ENCODE measurements around the gene SH3GLB2. TPM values are rescaled to one million over a fixed set of nuclear protein-coding genes. Genes with fewer than 3 reads are reported as not detected.

The SH3GLB2 gene
- total and polyA plus RNA-seq, 10 of the 15 experiments (the other 5 are each of a cell fraction or from before 2014, with no cell fraction given): 0.21 to 61.3 (median 30.8) TPM

GRCh38 chr9:129002992-129003391, 25.1 kb downstream of the SH3GLB2 start:
- Histone ChIP-seq H3K36me3 (ENCODE audit: control insufficient read depth in 2 of 2, insufficient read depth in 2 of 2, low read length in 1 of 2) (peaks cover 43 to 56% of the 10 kb centered on the region in 2 experiments), H3K27me3 (replicated peaks in 1 of 2; ENCODE audit: control insufficient read depth in 2 of 2, insufficient read depth in 2 of 2, low read length in 1 of 2) (no peaks in the 10 kb centered on the region), H4K20me1 (ENCODE audit: control insufficient read depth, insufficient read depth) (no peaks in the 10 kb centered on the region), H3K4me3 (no peak overlapping the region), H3K4me1 (ENCODE audit: control insufficient read depth, insufficient read depth, low read length) (no peaks in the 10 kb centered on the region), H3K9me3 (replicated peaks; ENCODE audit: control insufficient read depth, insufficient read depth, low read length) (no peaks in the 10 kb centered on the region), H3K9ac (ENCODE audit: control insufficient read depth, insufficient read depth, low read length) (no peak overlapping the region), H3K79me2 (ENCODE audit: control insufficient read depth, insufficient read depth, low read length) (no peaks in the 10 kb centered on the region), H2AFZ (ENCODE audit: control insufficient read depth, low read depth, low read length) (no peak overlapping the region), H3K27ac (ENCODE audit: control insufficient read depth, insufficient read depth) (no peak overlapping the region), H3K4me2 (ENCODE audit: control insufficient read depth, insufficient read depth) (no peak overlapping the region)
- intact Hi-C loops (cut with micrococcal nuclease; ENCODE audit: unreplicated experiment) (no loop called here), in situ Hi-C loops (cut with MboI) (no loop called here)
- ATAC-seq (no peak), FAIRE-seq (no peak), DNase-seq (ENCODE audit: low read depth, low spot score) (no peak)
- TF ChIP-seq MTA3 (IDR thresholded peaks at IDR 0.05; ENCODE audit: borderline replicate concordance, low read length) (no peak), SMAD5 (IDR thresholded peaks at IDR 0.05; ENCODE audit: low read depth) (no peak), ZBTB4 (CRISPR knock-in tag; IDR thresholded peaks at IDR 0.05) (no peak), ZNF687 (IDR thresholded peaks at IDR 0.05) (no peak), BMI1 (IDR thresholded peaks at IDR 0.05; ENCODE audit: borderline replicate concordance) (no peak), POLR2A (IDR thresholded peaks at IDR 0.05; ENCODE audit: low read depth, low read length) (no peak), NBN (IDR thresholded peaks at IDR 0.05) (no peak), YBX1 (IDR thresholded peaks at IDR 0.05) (no peak), FOXM1 (IDR thresholded peaks at IDR 0.05; ENCODE audit: low read depth, low read length) (no peak), ELK1 (IDR thresholded peaks at IDR 0.05; ENCODE audit: low read depth, low read length) (no peak), SMARCA5 (IDR thresholded peaks at IDR 0.05) (no peak), PAX8 (IDR thresholded peaks at IDR 0.05) (no peak)
- ChIA-PET CTCF (interaction anchor here (0.9 kb wide), 1 partner anchor 19 kb away, joined by 3 read pairs; no protein-coding TSS in a partner anchor), RAD21 (ENCODE audit: unreplicated experiment) (no interaction called here), SMC1A (ENCODE audit: uncharacterized antibody, unreplicated experiment) (no interaction called here), POLR2A (interaction anchor here (0.8 kb wide), 1 partner anchor 16 kb away, joined by 3 read pairs; no protein-coding TSS in a partner anchor)
- 98% methylated on average over 9 of the region's 9 CpGs for WGBS (ENCODE audit: insufficient coverage, insufficient replicate concordance, low lambda C conversion rate, missing lambda C conversion rate)
- BruUV-seq (replicated peaks): no TSS peak
